ENCODE data around the gene KCNK1.
"Not testable (repeated sequence)": the region's sequence is repeated elsewhere in the genome, so short reads cannot be mapped to it uniquely, and the experiment has no call there.

Gene KCNK1

DNA sequence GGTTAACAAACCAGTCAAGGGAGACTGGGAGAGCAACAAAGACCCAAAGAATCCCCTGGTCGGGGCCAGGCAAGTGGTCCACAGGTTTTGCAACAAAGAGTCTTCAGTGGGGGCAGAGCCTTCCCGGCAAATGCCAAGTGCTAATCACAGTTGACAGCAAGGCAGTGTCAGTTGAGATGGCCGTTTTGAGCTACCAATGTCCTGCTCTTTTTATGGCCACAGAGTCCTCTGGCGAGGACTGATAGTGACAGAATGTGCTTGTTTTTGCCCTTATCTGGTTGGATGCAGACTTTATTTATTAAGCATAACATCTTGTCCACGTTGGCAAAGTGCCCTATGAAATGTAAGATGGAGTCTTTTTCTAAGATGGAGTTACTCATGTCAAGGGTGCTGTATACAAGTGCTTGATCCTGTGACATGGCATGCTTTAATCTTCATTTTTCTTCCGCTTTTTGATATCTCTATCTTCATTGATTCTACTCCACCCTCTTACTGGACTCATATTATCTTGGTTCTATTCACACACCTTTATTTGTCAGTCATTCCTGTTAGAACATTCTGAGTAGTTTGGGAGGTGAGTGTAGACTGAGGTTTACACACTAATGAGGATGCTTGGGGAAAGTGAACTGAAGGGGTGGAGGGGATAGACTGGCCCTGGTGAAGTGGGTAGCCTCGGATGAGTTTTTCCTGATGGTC lies 51.8 kb downstream of the KCNK1 start:
- H3K4me3 ChIP-seq (ENCODE audit: low read length), result no peak overlapping the region
- TF ChIP-seq CTCF (conservative IDR thresholded peaks at IDR 0.05; ENCODE audit: low read depth, low read length), result no peak
- no peak for DNase-seq (ENCODE audit: low read depth)

GRCh38 chr1:233667741-233668140 lies 53.8 kb downstream of the KCNK1 start:
- no peak for TF ChIP-seq CTCF (conservative IDR thresholded peaks at IDR 0.05; ENCODE audit: low read depth, low read length)
- H3K4me3 ChIP-seq (ENCODE audit: low read length), result no peak overlapping the region
- no peak for DNase-seq (ENCODE audit: low read depth)

DNA sequence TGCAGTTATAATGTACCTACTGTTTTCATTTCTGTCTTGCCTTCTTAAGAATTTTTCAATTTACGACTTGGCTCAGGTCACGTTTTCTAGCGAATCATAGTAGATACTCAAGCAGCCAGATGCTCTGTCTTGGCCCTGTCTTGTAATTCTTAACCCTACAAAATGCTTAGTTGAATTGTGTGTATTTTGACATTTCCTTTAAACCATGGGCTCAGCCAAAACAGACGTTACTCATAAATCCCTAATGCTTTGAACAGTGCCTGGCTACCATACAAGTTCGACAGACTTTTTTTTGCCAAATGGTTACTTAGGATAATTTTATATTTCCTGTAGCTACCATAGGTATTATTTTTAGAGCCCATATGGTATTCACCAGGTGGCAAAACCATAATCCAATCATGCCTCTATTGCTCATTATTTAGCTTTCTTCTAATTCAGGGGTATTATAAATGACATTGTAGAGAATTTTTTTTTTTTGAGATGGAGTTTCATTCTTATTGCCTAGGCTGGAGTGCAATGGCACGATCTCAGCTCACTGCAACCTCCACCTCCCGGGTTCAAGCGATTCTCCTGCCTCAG lies 54.3 kb downstream of the KCNK1 start:
- H3K4me3 ChIP-seq (ENCODE audit: low read length), result no peak overlapping the region
- no peak for TF ChIP-seq CTCF (conservative IDR thresholded peaks at IDR 0.05; ENCODE audit: low read depth, low read length)
- no peak for DNase-seq (ENCODE audit: low read depth)

DNA sequence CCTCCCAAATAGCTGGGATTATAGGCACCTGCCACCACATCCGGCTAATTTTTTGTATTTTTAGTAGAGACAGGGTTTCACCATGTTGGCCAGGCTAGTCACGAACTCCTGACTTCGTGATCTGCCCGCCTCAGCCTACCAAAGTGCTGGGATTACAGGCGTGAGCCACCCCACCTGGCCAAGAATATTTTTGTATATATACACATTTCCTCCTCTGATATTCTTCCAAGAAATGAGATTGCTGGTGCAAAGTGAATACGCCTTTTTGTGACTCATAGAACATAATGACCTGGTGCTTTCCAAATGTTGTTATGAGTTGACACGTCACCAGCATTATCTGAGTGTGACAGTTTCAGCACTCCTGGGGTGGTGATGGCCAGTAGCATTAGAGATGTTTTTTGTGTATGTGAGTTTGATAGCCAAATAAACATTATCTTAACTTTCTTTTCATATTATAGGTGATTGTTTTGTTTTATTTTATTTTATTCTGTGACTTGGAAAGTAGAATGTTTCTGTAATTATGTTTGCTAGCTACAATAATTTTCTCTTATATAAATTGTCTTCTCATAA lies 54.9 kb downstream of the KCNK1 start:
- TF ChIP-seq CTCF (conservative IDR thresholded peaks at IDR 0.05; ENCODE audit: low read depth, low read length), result no peak
- DNase-seq (ENCODE audit: low read depth), result no peak
- H3K4me3 ChIP-seq (ENCODE audit: low read length), result no peak overlapping the region

DNA sequence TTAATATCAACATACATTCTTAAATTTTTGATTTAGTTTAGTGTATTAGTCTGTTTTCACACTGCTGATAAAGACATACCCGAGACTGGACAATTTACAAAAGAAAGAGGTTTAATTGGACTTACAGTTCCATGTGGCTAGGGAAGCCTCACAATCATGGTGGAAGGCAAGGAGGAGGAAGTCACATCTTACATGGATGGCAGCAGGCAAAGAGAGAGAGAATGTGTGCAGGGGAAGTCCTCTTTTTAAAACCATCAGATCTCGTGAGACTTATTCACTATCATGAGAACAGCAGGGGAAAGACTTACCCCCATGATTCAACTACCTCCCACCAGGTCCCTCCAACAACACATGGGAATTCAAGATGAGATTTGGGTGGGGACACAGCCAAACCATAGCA lies 56.5 kb downstream of the KCNK1 start:
- DNase-seq (ENCODE audit: low read depth); H3K4me3 ChIP-seq (ENCODE audit: low read length): not testable (repeated sequence)

DNA sequence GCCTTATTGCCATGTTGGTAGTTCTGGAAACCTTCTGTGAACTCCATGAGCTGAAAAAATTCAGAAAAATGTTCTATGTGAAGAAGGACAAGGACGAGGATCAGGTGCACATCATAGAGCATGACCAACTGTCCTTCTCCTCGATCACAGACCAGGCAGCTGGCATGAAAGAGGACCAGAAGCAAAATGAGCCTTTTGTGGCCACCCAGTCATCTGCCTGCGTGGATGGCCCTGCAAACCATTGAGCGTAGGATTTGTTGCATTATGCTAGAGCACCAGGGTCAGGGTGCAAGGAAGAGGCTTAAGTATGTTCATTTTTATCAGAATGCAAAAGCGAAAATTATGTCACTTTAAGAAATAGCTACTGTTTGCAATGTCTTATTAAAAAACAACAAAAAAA lies 57.4 kb downstream of the KCNK1 start:
- no peak for DNase-seq (ENCODE audit: low read depth)
- no peak overlapping the region for H3K4me3 ChIP-seq (ENCODE audit: low read length)
- TF ChIP-seq CTCF (conservative IDR thresholded peaks at IDR 0.05; ENCODE audit: low read depth, low read length), result no peak

DNA sequence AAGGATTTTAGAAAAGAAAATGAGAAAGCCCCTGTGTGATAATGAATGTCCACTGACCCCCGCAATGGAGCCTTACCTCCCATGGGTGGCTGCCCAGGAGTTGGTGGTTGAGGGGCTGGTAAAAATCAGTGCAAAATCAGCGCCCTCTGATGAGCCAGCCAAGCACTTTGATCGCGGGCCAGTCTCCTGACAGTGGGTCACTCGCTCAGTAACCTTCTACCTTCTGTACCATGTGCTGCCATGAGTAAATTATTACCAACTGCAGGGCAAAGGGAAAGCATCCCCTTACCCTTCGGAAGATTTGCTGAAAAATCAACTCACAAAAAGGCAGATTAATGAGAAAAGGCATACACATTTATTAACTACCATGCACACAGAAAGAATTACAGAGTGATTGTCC lies 58.8 kb downstream of the KCNK1 start:
- no peak for TF ChIP-seq CTCF (conservative IDR thresholded peaks at IDR 0.05; ENCODE audit: low read depth, low read length)
- DNase-seq (ENCODE audit: low read depth), result no peak
- H3K4me3 ChIP-seq (ENCODE audit: low read length), result no peak overlapping the region

All from retinal pigment epithelial cell (primary cell).